ENCODE data around the gene PCYT1B.
"Not testable (repeated sequence)": the region's sequence is repeated elsewhere in the genome, so short reads cannot be mapped to it uniquely, and the experiment has no call there.

PCYT1B gene

DNA sequence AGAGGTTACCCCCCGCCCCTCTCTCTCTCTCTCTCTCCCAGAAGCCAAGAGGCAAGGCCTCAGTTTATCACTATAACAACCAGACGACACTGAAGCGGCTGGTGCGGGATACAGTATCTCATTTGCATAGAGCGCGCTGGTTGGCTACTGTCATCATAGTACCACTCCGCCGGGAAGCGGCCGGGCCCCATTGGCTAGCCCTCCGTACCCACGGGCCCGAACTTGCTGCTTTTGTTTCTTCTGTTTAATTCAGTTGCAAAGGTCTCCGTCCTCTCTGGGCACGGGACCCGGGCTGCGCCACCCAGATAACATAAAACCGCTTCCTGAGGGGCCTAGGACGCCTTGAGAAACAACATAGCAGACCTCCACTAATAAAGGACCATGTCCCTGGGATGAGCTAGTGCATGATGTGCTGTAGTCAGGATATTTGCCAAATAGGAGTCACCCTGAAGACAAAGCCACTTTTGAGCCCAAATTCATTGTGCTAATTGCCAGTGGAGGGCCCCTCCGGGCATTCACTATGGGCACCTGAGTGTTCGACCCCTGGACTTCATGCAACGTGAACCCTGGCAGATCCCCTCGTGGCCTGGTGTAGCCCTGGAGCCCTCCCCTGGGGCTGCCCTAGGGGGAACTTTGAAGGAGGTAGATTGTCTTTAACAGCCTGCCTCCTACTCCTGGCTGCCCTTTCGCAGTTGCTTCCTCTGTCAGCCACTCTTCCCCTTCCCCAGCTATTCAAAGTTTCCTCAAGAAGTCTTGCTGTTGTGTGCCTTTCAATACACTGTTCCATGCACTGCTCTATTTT, at the start of gene PCYT1B:
TSS of gene PCYT1B (minus strand) at position 91 of the 802 bp plus-strand sequence. CDS start 242 bp downstream, outside the sequence.
- DNase-seq (ENCODE audit: low read depth) = peak; percentile 39

DNA sequence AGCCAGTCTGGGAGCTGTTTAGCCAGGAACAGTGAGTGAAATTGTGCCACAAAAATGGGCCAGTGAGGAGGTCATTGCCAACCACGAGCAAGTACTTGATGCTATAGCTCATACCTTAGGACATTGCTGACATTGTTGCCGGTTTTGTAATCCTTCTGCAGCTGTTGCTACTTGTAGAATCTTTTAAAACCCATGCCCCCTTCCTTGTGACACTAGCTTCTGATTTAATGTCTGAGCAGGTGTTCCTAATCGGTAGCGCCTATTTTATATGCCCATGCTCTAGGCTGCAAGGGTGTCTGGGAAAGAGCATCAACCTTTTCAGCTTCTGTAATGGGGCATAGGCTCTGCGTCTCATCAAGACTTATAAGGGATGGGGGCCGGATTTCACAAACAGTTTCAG, 49.1 kb upstream of the PCYT1B start:
- no peak for DNase-seq (ENCODE audit: low read depth)

DNA sequence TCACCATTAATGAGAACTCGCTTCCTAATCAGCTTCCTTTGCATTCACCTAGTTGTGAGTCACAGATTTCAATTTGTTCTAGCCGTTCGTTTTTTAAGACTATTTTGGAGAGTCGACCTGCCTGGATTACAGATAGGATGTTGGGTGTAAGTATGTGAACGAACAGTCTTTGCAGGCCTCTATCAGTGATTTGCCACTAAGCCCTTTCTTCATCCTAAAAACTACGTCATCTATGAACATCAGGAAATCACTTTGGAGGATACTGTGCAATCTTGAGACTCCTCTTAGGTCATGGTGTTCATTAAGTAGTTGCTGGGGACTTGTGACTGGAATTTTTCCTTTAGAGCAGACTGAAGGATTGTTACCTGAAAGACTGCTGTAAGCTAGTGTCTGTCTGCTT, 47.7 kb upstream of the PCYT1B start:
- DNase-seq (ENCODE audit: low read depth) = no peak

DNA sequence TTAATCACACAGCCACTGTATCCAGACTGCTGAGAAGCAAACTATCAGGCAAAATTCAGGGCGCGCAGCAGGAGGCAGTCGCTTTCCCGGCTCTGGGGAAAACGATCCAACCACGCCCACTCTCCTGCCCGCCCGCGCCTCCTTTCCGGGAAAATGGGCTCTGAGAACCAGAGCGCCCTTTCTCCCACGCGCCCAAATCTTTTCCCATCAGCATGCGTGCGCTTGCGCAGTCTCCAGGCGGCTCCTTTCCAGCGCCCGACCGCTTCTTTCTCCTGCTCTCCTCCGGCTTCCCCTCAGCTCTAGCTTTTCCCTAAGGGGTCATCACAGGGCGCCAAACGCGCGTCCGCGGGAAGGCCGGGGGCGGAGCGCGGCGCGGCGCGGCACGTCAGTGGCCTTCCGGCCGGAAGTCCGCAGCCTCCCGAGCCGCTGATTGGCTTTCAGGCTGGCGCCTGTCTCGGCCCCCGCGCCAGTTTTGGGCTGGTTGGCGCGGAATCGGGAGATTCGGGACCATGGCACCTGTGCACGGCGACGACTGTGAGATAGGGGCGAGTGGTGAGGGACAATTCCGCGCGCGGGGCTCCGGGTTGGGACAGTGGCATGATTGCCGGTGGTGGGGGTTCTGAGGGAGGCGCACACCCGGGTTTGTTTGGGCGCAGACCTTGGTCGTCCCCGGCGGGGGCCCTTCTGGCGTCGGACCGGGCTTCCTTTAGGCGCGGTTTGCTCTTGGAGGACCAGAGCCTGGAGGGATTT, 46.5 kb upstream of the PCYT1B start, which contains the start of gene POLA1:
TSS of gene POLA1 (plus strand) at position 466 of the 750 bp plus-strand sequence. CDS start at position 510, 44 bp downstream.
- peak; percentile 76 for DNase-seq (ENCODE audit: low read depth)

DNA sequence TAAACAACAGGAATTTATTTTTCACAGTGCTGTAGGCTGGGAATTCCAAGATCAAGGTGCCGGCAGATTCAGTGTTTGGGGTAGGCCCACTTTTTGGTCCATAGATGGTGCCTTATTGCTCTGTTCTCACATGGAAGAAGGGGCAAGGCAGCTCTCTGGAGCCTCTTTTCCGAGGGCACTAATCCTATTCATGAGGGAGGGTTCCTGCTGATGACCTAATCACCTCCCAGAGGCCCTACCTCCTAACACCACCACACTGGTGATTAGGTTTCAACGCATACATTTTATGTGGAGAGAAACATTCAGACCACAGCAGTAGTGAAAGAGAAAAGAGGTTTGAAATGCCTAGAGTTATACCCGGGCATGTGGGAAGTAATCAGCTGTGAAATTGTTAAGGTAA, 45.2 kb upstream of the PCYT1B start:
- DNase-seq (ENCODE audit: low read depth) = no peak

DNA sequence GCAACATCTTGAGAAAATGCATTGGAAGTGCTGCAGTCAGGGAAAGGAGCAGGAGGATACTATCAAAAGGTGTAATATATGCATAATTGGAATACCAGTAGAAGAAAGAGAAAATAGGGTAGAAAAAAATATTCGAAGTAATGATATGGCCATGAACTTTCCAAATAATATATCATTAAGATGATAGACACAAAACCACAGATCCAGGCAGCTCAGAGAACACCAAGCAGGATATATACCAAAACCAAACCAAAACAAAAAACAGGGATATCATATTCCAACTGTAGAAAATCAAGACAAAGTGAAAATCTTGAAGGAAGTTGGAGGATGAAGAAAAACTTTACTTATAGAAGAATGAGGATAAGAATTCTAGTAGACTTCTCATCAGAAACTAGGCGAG, 36.9 kb upstream of the PCYT1B start:
- no peak for DNase-seq (ENCODE audit: low read depth)

DNA sequence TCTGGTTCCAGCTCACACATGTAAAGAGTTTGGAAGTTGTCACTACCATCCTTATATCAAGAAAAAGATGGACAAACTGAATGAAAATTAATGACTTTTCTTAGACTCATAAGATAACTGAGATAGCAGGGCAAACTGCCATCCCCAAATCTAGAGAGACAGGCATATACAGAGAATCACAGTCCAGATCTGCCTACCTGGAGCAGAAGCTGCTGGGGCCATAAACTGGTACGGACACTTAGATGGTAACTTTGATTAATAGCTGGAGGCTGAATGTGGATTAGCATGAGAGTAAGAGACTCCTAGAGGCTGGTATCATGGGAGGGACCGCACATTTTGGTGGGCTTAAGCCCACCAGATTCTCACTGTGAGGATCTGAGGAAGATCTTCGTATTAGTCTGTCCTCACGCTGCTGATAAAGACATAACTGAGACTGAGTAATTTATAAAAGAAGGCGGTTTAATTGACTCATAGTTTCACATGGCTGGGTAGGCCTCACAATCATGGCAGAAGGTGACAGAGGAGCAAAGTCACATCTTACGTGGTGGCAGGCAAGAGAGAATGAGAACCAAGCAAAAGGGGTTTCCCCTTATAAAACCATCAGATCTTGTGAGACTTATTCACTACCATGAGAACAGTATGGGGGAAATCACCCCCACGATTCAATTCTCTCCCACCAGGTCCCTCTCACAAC, 35.7 kb upstream of the PCYT1B start:
- peak; percentile 20 for DNase-seq (ENCODE audit: low read depth)

DNA sequence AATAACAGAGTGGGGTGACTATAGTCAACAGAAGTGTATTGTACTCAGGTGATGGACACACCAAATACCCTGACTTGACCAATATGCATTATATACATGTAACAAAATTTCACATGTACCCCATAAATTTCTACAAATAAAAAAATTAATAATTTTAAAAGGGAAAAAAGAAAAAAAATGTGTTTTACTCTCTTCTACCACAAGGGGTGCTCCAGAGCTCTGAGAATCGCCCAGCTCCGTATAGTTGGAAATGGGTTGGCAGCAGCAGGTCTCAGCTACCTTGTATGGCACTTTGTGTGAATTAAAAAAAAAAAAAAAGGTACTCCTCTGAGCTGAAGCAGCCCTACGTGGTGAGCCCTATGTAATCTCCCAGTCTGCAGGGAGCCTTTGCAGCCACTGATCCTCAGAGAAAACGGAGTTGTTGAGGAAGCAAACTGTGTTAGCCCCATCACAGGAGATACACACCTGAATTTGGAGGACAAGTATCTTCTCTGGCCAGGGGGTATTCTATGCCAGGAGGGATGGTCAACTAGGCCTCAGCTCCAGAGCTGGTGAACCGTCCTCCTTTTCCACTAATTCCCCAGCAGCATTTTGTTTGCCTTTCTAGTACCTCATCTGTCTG, 29.4 kb upstream of the PCYT1B start:
- no peak for DNase-seq (ENCODE audit: low read depth)

DNA sequence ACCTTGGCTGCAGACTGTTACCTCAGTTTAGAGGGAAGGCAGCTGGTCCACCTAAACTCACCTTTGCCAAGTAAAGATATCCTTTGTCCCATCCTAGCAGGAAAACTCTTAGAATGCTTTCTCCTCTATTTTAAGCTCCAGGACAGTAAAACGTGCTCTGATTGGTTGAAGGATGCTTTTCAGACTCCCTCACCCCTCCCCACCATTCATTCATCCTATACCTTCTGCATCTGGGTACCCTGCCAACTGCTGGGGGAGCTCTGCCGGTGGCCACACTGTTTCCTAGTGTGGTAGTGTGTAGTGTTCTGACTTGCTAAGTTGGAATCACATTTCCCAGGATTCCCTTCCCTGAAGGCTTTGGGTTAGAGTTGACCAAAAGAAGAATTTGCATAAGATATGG, 26.3 kb upstream of the PCYT1B start:
- DNase-seq (ENCODE audit: low read depth) = no peak

DNA sequence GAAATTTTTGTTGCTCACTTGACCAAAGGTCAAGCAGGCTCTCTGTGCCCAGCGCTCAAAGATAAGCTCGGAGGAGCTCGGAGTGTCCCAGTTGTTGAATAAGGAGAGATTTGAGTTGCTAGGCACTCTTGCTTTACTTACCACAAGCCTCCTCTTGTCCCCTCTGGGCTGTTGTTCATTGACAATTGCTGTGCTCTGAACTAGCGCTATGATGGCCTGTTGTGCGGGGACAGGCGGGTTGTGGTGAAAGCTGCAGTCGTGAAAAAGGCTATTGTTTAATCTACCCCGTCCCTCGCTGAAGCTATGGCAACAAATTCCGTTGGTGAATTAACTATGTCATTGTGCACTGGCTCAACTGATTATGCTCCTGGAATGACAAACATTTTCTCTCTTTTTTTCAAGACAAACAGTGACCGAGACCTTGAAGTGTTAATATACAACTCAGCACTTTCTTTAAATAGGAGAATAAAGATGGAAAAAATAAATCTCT, 25.6 kb upstream of the PCYT1B start:
- no peak for DNase-seq (ENCODE audit: low read depth)

DNA sequence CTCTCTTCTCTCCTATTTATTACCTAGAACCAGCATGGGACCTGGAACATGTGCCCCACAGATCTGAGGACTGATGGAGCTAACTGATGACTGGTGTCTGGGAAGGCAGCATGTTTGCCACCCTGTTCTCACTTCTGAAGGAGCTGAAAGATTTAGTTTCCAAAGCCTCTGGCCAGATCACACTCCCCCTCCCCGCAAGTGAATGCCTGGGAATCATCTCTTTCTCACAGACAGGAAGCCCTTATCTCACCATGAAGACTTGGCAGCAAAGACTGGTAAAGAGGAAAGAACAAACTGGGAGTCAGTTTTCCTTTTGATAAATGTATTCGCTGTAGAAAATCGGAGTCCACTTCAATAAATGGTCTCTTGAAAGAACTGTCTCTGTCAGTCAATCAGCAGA, 21.0 kb upstream of the PCYT1B start:
- no peak for DNase-seq (ENCODE audit: low read depth)

DNA sequence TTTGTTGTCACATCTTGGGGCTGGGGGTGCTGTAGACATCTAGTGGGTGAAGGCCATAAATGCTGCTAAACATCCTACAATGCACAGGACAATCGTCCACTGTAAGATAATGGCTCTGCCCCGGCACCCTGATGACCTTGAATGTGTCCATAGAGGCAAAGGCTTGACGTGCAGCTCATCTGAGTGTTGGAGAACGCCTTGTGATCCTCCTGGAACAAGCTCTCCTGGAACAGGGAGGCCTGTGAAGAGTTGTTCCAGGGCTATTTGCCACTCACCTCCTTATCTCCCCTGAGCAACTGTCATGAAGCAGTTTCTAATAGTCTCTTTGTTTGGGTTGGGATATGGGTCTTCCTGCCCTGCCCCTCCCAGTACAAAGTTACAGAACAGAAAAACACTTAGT, 15.2 kb upstream of the PCYT1B start:
- no peak for DNase-seq (ENCODE audit: low read depth)

DNA sequence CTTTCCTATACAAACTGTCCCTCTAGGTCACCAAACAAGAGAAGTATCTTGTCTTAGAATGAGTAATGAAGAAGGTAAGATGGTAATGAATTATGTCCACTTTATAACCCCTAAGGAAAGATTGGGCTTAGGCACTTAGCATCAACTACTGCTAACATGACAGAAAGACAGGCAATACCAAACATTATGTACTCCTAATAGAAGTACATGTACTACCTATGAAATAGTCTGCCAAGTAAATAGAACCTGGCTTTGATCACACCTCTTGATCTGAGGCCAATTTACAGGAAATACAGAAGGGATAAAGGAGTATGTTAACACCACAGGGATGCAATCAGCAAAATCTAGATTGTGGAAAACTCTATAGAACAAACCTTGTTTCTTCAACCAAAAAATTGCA, 14.1 kb upstream of the PCYT1B start:
- DNase-seq (ENCODE audit: low read depth) = no peak

DNA sequence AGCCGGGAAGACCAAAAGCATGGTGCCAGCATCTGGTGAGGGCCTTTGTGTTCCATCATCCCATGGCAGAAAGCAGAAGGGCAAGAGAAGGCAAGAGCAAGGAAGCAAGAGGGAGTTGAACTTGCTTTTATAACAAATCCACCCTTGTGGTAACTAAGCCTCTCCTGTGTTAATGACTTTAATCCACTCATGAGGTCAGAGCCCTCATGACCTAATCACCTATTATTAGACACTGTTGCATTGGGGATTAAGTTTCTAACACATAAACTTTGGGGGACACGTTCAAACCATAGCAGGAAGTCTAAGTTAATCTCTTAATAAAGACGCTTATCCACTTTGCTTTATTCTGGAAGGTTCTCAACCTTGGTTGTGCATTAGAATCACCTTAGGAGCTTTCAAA, 12.5 kb upstream of the PCYT1B start:
- no peak for DNase-seq (ENCODE audit: low read depth)

DNA sequence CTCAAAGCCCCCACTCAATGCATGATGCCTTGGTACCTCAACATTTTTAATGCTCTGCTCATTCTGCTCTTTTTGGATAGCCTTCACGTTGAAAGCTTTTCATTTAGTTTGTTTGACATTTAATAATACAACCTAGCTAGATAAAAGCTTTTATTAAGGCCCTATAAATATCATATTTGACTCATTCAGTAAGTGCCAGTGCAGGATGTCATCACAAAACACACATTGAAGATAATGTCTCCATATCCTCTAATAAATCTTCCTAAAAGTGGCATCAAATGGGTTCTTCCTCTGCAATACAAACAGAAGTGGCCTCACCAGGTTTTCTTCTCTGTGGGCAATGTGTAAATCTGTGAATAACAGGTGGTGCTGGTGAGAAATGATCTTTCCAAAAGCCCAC, 12.0 kb upstream of the PCYT1B start:
- no peak for DNase-seq (ENCODE audit: low read depth)

DNA sequence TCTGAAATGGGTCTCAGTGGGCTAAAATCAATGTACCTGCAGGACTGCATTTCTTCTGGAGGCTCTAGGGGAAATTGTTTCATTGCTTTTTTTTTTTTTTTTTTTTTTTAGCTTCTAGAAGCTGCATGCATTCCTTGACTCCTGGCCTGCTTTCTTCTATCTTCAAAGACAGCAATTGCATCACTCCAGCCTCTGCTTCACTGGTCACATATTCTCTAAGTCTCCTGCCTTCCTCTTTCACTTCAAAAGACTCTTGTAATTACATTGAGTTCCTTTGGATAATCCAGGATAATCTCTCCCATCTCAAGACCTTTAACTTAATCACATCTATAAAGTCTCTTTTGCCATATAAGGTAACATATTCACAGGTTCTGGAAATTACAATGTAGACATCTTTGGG, 11.3 kb upstream of the PCYT1B start:
- DNase-seq (ENCODE audit: low read depth) = no peak

DNA sequence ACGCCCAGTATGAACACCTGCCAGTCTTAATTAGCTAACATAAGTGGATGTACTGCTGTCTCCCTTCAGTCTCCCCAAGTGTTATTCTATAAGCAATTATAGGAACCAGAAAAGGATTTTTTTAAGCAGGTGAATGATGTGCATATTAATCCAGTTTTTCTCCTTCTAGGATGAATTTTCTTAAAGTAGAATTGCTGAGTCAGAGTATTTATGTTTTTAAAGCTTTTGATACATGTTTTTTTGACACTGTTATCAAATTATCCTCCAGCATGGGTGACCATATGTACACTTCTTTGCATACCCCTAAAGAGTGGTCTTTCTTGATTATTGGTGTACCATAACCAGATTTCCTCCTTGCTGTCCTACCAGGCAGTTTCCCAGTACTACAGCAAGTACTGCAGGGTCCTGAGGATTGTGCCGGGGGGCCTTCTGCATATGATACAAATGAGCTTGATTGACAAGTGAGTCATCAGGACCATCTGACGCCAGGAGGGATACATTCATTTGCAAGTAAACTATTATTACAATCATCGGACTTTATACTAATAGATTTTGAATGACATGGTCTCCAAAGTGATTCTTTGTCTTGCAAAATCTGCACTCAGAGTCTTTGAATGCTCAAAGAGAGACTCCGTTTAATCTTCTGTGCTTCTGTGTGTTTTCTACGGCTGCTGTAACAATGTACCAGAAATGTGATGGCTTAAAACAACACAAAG, 10.7 kb upstream of the PCYT1B start:
- DNase-seq (ENCODE audit: low read depth) = no peak

DNA sequence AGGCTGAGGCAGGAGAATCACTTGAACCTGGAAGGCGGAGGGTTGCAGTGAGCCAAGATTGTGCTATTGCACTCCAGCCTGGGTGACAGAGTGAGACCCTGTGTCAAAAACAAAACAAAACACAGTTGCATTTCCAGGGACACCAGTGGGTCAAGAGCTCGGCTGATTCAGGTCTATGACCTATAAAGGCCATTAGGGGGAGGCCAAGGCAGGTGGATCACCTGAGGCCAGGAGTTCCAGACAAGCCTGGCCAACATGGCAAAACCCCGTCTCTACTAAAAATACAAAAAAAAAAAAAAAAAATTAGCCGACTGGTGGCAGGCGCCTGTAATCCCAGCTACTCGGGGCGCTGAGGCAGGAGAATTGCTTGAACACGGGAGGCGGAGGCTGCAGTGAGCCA, 8.5 kb upstream of the PCYT1B start:
- DNase-seq (ENCODE audit: low read depth) = not testable (repeated sequence)

DNA sequence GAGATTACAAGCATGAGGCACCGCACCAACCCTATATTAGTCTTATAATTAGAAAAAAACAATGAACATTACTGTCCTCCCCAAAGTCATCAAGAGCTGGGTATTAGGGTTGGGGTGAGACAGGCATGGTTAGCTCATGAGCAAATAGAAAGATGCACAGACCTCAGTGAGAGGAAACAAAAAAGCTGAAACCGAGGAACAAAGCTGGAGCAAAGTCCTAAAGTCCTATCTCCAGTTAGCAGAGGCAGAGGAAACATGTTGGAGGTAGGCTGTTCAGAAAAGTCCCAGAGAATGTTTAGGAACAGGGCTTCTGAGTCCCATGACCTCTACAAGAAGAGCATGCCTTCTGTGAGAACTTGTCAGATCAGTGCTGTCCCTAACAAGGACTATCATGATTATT, 4.6 kb upstream of the PCYT1B start:
- no peak for DNase-seq (ENCODE audit: low read depth)

DNA sequence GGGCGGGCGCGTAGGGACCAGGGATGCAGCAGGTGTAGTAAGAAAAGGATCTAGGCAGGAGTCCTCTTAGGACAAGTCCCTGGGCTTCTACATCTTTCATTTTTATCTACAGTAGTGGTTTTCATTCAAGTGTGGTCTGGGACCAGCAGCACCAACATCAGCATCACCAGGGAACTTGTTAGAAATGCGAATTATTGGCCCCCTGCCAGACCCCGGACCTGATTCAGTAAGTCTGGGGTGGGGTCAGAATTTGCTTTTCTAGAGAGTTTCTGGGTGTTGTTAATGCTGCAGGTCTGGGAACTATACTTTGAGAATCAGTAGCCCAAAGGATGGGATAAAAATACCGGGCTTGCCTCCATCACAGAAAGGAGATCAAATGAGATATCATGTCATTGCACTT, 1.3 kb upstream of the PCYT1B start:
- no peak for DNase-seq (ENCODE audit: low read depth)

DNA sequence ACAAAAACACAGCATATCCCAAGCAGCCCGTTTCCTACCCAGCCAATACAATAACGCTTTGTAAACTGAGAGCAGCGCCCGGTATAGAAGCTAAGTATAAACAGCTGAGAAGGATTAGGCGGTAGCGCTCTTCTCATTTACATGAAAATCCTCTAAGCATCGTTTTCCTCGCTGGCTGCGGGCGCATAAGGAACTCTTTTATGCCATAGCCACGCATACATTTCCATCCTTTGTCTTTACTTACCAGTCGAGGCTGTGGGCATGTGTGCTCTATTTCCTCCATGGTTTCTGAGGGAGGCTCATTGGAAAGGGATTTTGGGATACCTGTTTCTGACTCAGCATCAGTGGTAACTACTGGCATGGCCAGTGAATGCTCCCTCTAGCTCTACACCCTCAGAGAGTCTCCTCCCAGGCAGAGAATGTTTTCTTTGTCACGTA, 383 bp downstream of the PCYT1B start:
- DNase-seq (ENCODE audit: low read depth) = no peak

All from activated T-cell treated with anti-CD3 and anti-CD28 coated beads for 24 hours (primary cell).